GM23248 (cell line): ENCODE measurements around the gene DGKQ. TPM values are rescaled to one million over a fixed set of nuclear protein-coding genes. Genes with fewer than 3 reads are reported as not detected.
A peak's percentile ranks its signal among the peaks of the same experiment; 100 is the strongest.
"Not testable (repeated sequence)": the region's sequence is repeated elsewhere in the genome, so short reads cannot be mapped to it uniquely, and the experiment has no call there.

Experiments
- DNase-seq: peaks from one replicate; pipeline ENCODE4 v3.0.0-alpha.2; 2015
- H2AFZ ChIP-seq: fragments of 200-600 bp; sonication (generic); 2 replicates; pipeline ENCODE4 v1.6.1; 2016; ENCODE audit warnings: antibody characterized with exemption
- H3F3A ChIP-seq: fragments of 200-600 bp; sonication (generic); 2 replicates; pipeline ENCODE4 v1.6.1; 2016; ENCODE audit warnings: mild to moderate bottlenecking, antibody characterized with exemption, mixed run types; ENCODE audit not compliant: insufficient read depth
- H3K27ac ChIP-seq: fragments of 200-600 bp; sonication (generic); 2 replicates; pipeline ENCODE4 v1.5.1; 2016; ENCODE audit warnings: mild to moderate bottlenecking
- H3K27me3 ChIP-seq: fragments of 200-600 bp; sonication (generic); replicated peaks from 2 replicates; pipeline ENCODE4 v1.6.1; 2016; ENCODE audit warnings: mild to moderate bottlenecking; ENCODE audit not compliant: insufficient read depth
- H3K36me3 ChIP-seq: fragments of 200-600 bp; sonication (generic); 2 replicates; pipeline ENCODE4 v1.6.1; 2016; ENCODE audit warnings: low read depth, mild to moderate bottlenecking
- H3K4me1 ChIP-seq: fragments of 200-600 bp; sonication (generic); 2 replicates; pipeline ENCODE4 v1.6.1; 2016; ENCODE audit warnings: mild to moderate bottlenecking; ENCODE audit not compliant: insufficient read depth
- H3K4me2 ChIP-seq: fragments of 200-600 bp; sonication (generic); one replicate; pipeline ENCODE4 v1.6.1; 2016; ENCODE audit warnings: mild to moderate bottlenecking; ENCODE audit not compliant: unreplicated experiment
- H3K4me3 ChIP-seq: fragments of 200-600 bp; sonication (generic); 2 replicates; pipeline ENCODE4 v1.5.1; 2016; ENCODE audit warnings: mild to moderate bottlenecking
- H3K79me2 ChIP-seq: fragments of 200-600 bp; sonication (generic); 2 replicates; pipeline ENCODE4 v1.6.1; 2016; ENCODE audit warnings: mild to moderate bottlenecking; ENCODE audit not compliant: insufficient read depth
- H3K9ac ChIP-seq: fragments of 200-600 bp; sonication (generic); 2 replicates; pipeline ENCODE4 v1.6.1; 2016; ENCODE audit warnings: mild to moderate bottlenecking
- H3K9me2 ChIP-seq: fragments of 200-600 bp; sonication (generic); 2 replicates; pipeline ENCODE4 v1.6.1; 2016; ENCODE audit warnings: mixed run types, mild to moderate bottlenecking, moderate library complexity; ENCODE audit not compliant: insufficient read depth
- H3K9me3 ChIP-seq: fragments of 200-600 bp; sonication (generic); one replicate; pipeline ENCODE4 v1.6.1; 2017; ENCODE audit warnings: low read depth
- H4K20me1 ChIP-seq: fragments of 200-600 bp; sonication (generic); 2 replicates; pipeline ENCODE4 v1.6.0; 2016; ENCODE audit not compliant: insufficient read depth
- EZH2 ChIP-seq: fragments of 200-600 bp; sonication (generic); IDR thresholded peaks from 2 replicates; pipeline ENCODE4 v1.6.1; 2018; ENCODE audit warnings: antibody characterized with exemption, mild to moderate bottlenecking; ENCODE audit not compliant: insufficient read depth, poor library complexity, severe bottlenecking
- EZH2phosphoT487 ChIP-seq: fragments of 200-600 bp; sonication (generic); IDR thresholded peaks from 2 replicates; pipeline ENCODE4 v1.6.1; 2018; ENCODE audit warnings: antibody characterized with exemption, moderate library complexity, mild to moderate bottlenecking, low read depth; ENCODE audit not compliant: insufficient read depth
- WGBS, 2 experiments: methylation state at CpG; one replicate each; pipeline ENCODE4 v1.1.6; 2015 to 2017; ENCODE audit warnings: low lambda C conversion rate in 2 of 2, low coverage in 1 of 2; ENCODE audit errors: missing lambda C conversion rate in 2 of 2; 5-methylcytosine and 5-hydroxymethylcytosine counted together
- in situ Hi-C: fragments of 300-500 bp; cut with MboI; formaldehyde crosslinking; loops from 2 replicates; pipeline ENCODE4 v1.15.0; 2020
- polyA plus RNA-seq: library from polyadenylated mRNA; unstranded; fragments of >200 nt; fragmentation: Nextera tagmentation; extraction: Ambion mirVana; gene quantifications from 2 replicates; pipeline ENCODE4 v1.2.1, GENCODE V29; 2016
- total RNA-seq: library from RNA; depleted of rRNA; stranded (reverse); fragments of >200 nt; shearing (Covaris generic); gene quantifications from 2 replicates; pipeline ENCODE4 v1.2.3, GENCODE V29; 2014

DGKQ gene
- total and polyA plus RNA-seq, 2 experiments from 2014 or later = 1.9 to 18.2 TPM

GRCh38 chr4:930028-930551, 43.3 kb downstream of the DGKQ start:
- H3K36me3 ChIP-seq = no peaks in the 10 kb centered on the region
- peak overlapping the region; percentile 97 for H3K9ac ChIP-seq
- peak overlapping the region; percentile 96 for H3K4me3 ChIP-seq
- DNase-seq = peak; percentile 24
- no peaks in the 10 kb centered on the region for H4K20me1 ChIP-seq
- no peaks in the 10 kb centered on the region for H3K9me2 ChIP-seq
- peaks cover 27% of the 10 kb centered on the region for H3K4me1 ChIP-seq
- in situ Hi-C loops = no loop called here
- H2AFZ ChIP-seq = no peak overlapping the region
- TF ChIP-seq EZH2phosphoT487 = no peak
- TF ChIP-seq EZH2 = no peak
- WGBS, 2 experiments = 14 to 15% methylated on average over 3 of the region's 3 CpGs
- H3K27ac ChIP-seq = peak overlapping the region; percentile 84
- H3K79me2 ChIP-seq = peaks cover 85% of the 10 kb centered on the region
- no peaks in the 10 kb centered on the region for H3K27me3 ChIP-seq
- peaks cover 20% of the 10 kb centered on the region for H3F3A ChIP-seq
- H3K4me2 ChIP-seq = peak overlapping the region; percentile 93
- H3K9me3 ChIP-seq = no peaks in the 10 kb centered on the region

- Histone ChIP-seq H3K79me2 (peaks cover 89% of the 10 kb centered on the region), H3K4me1 (peaks cover 32% of the 10 kb centered on the region), H4K20me1 (no peaks in the 10 kb centered on the region), H2AFZ (no peak overlapping the region), H3K27ac (peak overlapping the region; percentile 84), H3K9me2 (no peaks in the 10 kb centered on the region), H3K4me3 (no peak overlapping the region), H3F3A (peaks cover 20% of the 10 kb centered on the region), H3K36me3 (no peaks in the 10 kb centered on the region), H3K27me3 (no peaks in the 10 kb centered on the region), H3K9me3 (no peaks in the 10 kb centered on the region), H3K9ac (no peak overlapping the region; the same call in 1 of the 2 replicates), H3K4me2 (peak overlapping the region; percentile 93)
- no peak for DNase-seq
- TF ChIP-seq EZH2 (no peak), EZH2phosphoT487 (no peak)
- in situ Hi-C loops = no loop called here
- 91 to 94% methylated on average over 17 of the region's 17 CpGs for WGBS, 2 experiments
Observed at GRCh38 chr4:929096-929765, 44.1 kb downstream of the DGKQ start.

GRCh38 chr4:927566-927965, 45.8 kb downstream of the DGKQ start:
- H3K9me3 ChIP-seq, H3K9ac ChIP-seq, H3K36me3 ChIP-seq, H4K20me1 ChIP-seq, H3K4me2 ChIP-seq, H3K9me2 ChIP-seq, H3K27me3 ChIP-seq, in situ Hi-C loops, H3K27ac ChIP-seq, H2AFZ ChIP-seq, H3K4me3 ChIP-seq: not testable (repeated sequence)
- H3F3A ChIP-seq = peaks cover 20% of the 10 kb centered on the region
- peaks cover 89% of the 10 kb centered on the region for H3K79me2 ChIP-seq
- H3K4me1 ChIP-seq = peaks cover 29% of the 10 kb centered on the region
- peak; percentile 11 for DNase-seq
- WGBS, 2 experiments = 84 to 92% methylated on average over 6 to 21 of the region's 21 CpGs

GRCh38 chr4:926538-926937, 46.8 kb downstream of the DGKQ start:
- in situ Hi-C loops = no loop called here
- H3K36me3 ChIP-seq = no peaks in the 10 kb centered on the region
- peaks cover 20% of the 10 kb centered on the region for H3F3A ChIP-seq
- H3K79me2 ChIP-seq = peaks cover 92% of the 10 kb centered on the region
- no peak overlapping the region for H3K27ac ChIP-seq
- no peaks in the 10 kb centered on the region for H3K27me3 ChIP-seq
- no peak overlapping the region for H3K9ac ChIP-seq
- 70 to 78% methylated on average over 5 to 17 of the region's 17 CpGs for WGBS, 2 experiments
- no peaks in the 10 kb centered on the region for H3K9me3 ChIP-seq
- peaks cover 29% of the 10 kb centered on the region for H3K4me1 ChIP-seq
- H3K9me2 ChIP-seq = no peaks in the 10 kb centered on the region
- no peak overlapping the region for H3K4me3 ChIP-seq
- H4K20me1 ChIP-seq = no peaks in the 10 kb centered on the region
- no peak overlapping the region for H2AFZ ChIP-seq
- H3K4me2 ChIP-seq = no peak overlapping the region
- peak; percentile 38 for DNase-seq
- no peak for TF ChIP-seq EZH2phosphoT487
- TF ChIP-seq EZH2 = no peak
